Measurements from ENCODE around the gene PRKCA. TPM values are rescaled to one million over a fixed set of nuclear protein-coding genes. Genes with fewer than 3 reads are reported as not detected.

PRKCA gene
- total and polyA plus RNA-seq, 10 of the 15 experiments (the other 5 are each of a cell fraction or from before 2014, with no cell fraction given), result 0.11 to 14.6 (median 0.72) TPM

DNA sequence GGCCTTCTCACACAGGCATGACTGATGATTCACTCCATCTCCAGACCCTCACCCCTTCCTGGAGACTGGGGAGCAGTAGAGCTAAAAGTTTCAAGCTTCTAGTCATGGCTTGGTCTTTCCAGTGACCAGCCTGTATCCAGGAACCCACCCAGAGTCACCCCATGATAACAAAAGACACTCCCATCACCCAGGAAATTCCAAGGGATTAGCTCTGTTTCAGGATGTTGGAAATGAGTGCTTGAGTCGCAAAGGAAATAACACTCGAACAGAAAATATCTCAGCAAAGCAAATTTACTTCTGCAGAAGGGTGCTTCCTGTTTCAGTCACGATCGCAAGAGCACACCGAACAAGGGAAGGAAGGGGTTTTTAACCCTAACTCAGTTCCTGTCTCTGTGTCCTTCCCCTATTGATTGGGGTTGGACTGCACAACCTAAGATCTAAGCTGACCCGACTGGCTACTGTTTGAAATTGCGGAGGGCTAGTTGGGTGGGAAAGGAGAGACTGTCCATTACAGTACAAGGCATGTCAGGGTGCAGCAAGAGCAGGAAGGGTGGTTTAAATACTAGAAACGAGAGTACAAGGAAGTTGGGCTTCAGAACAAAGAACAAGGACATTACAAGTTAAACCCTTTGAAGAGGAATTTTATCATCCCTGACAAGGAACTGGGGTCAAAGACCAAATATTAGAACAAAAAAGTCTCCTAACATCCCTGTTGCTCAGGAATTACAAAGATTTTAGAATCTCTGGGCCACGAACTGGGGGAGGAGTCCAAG lies 308.1 kb downstream of the PRKCA start (continued):
- TF ChIP-seq, protein P1, sequence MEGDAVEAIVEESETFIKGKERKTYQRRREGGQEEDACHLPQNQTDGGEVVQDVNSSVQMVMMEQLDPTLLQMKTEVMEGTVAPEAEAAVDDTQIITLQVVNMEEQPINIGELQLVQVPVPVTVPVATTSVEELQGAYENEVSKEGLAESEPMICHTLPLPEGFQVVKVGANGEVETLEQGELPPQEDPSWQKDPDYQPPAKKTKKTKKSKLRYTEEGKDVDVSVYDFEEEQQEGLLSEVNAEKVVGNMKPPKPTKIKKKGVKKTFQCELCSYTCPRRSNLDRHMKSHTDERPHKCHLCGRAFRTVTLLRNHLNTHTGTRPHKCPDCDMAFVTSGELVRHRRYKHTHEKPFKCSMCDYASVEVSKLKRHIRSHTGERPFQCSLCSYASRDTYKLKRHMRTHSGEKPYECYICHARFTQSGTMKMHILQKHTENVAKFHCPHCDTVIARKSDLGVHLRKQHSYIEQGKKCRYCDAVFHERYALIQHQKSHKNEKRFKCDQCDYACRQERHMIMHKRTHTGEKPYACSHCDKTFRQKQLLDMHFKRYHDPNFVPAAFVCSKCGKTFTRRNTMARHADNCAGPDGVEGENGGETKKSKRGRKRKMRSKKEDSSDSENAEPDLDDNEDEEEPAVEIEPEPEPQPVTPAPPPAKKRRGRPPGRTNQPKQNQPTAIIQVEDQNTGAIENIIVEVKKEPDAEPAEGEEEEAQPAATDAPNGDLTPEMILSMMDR (IDR thresholded peaks at IDR 0.05 in 2 of 3, conservative IDR thresholded peaks at IDR 0.05 in 1 of 3; ENCODE audit: control insufficient read depth in 2 of 3, extremely low read depth in 1 of 3, insufficient read depth in 1 of 3, low read depth in 3 of 3, low read length in 3 of 3), result no peak
- no peak for TF ChIP-seq SIN3A (IDR thresholded peaks at IDR 0.05; ENCODE audit: low read depth, low read length)
- TF ChIP-seq NFIC (IDR thresholded peaks at IDR 0.05; ENCODE audit: low read depth, low read length), result no peak
- TF ChIP-seq TBL1XR1 (IDR thresholded peaks at IDR 0.05; ENCODE audit: low read depth, low read length), result no peak
- TF ChIP-seq, protein P2, sequence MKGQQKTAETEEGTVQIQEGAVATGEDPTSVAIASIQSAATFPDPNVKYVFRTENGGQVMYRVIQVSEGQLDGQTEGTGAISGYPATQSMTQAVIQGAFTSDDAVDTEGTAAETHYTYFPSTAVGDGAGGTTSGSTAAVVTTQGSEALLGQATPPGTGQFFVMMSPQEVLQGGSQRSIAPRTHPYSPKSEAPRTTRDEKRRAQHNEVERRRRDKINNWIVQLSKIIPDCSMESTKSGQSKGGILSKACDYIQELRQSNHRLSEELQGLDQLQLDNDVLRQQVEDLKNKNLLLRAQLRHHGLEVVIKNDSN (IDR thresholded peaks at IDR 0.05; ENCODE audit: borderline replicate concordance, extremely low read length, insufficient read depth, low read depth, low read length), result no peak
- no peak for TF ChIP-seq SMC3 (IDR thresholded peaks at IDR 0.05; ENCODE audit: borderline replicate concordance, low read length)
- no peak for TF ChIP-seq STAT1 (conservative IDR thresholded peaks at IDR 0.05)

DNA sequence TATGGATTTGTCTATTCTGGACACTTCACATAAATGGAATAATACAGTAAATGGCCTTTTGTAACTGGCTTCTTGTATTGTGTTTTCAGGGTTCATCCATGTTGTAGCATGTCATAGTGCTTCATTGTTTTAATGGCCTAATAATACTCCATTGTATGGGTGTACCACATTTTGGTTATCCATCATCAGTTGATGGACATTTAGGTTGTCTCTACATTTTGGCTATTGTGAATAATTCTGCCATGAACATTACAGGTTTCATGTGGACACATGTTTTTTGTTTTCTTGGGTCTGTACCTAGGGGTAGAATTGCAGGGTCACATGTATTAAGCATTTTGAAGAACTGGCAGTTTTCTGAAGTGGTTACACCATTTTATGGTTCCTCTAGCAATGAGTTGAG lies 309.0 kb downstream of the PRKCA start:
- intact Hi-C loops (cut with micrococcal nuclease; ENCODE audit: unreplicated experiment) (no loop called here), in situ Hi-C loops (cut with MboI) (no loop called here)

More for the DNA sequence above, 309.0 kb downstream of the PRKCA start:
- DNase-seq (ENCODE audit: low read depth, low spot score), result no peak
- H3K27me3 ChIP-seq (replicated peaks in 1 of 2; ENCODE audit: control insufficient read depth in 2 of 2, insufficient read depth in 2 of 2, low read length in 1 of 2), result no peaks in the 10 kb centered on the region
- no peak for FAIRE-seq
- ChIA-PET RAD21 (ENCODE audit: unreplicated experiment) (interaction anchor here (1.0 kb wide), 1 partner anchor 58 kb away, joined by 3 read pairs; no protein-coding TSS in a partner anchor), POLR2A (no interaction called here), CTCF (no interaction called here), SMC1A (ENCODE audit: uncharacterized antibody, unreplicated experiment) (no interaction called here)
- H3K4me2 ChIP-seq (ENCODE audit: control insufficient read depth, insufficient read depth), result no peak overlapping the region
- no peak for ATAC-seq
- H3K9me3 ChIP-seq (replicated peaks; ENCODE audit: control insufficient read depth, insufficient read depth, low read length), result no peaks in the 10 kb centered on the region
- H3K27ac ChIP-seq (ENCODE audit: control insufficient read depth, insufficient read depth), result no peak overlapping the region
- H3K4me3 ChIP-seq, result no peak overlapping the region
- no peaks in the 10 kb centered on the region for H3K36me3 ChIP-seq (ENCODE audit: control insufficient read depth in 2 of 2, insufficient read depth in 2 of 2, low read length in 1 of 2)
- no peak overlapping the region for H3K9ac ChIP-seq (ENCODE audit: control insufficient read depth, insufficient read depth, low read length)
- TF ChIP-seq SIX5 (IDR thresholded peaks at IDR 0.05; ENCODE audit: low read depth, low read length, severe bottlenecking) (no peak), JUNB (IDR thresholded peaks at IDR 0.05) (no peak), IKZF1 (conservative IDR thresholded peaks at IDR 0.05) (no peak), HDAC6 (IDR thresholded peaks at IDR 0.05; ENCODE audit: unreplicated experiment) (no peak), ZZZ3 (IDR thresholded peaks at IDR 0.05; ENCODE audit: control insufficient read depth, insufficient read length, low read depth) (no peak), CBX5 (IDR thresholded peaks at IDR 0.05; ENCODE audit: low read depth) (no peak)
- TF ChIP-seq, protein P3, sequence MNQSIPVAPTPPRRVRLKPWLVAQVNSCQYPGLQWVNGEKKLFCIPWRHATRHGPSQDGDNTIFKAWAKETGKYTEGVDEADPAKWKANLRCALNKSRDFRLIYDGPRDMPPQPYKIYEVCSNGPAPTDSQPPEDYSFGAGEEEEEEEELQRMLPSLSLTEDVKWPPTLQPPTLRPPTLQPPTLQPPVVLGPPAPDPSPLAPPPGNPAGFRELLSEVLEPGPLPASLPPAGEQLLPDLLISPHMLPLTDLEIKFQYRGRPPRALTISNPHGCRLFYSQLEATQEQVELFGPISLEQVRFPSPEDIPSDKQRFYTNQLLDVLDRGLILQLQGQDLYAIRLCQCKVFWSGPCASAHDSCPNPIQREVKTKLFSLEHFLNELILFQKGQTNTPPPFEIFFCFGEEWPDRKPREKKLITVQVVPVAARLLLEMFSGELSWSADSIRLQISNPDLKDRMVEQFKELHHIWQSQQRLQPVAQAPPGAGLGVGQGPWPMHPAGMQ (IDR thresholded peaks at IDR 0.05; ENCODE audit: borderline replicate concordance), result no peak
- TF ChIP-seq, protein P4, sequence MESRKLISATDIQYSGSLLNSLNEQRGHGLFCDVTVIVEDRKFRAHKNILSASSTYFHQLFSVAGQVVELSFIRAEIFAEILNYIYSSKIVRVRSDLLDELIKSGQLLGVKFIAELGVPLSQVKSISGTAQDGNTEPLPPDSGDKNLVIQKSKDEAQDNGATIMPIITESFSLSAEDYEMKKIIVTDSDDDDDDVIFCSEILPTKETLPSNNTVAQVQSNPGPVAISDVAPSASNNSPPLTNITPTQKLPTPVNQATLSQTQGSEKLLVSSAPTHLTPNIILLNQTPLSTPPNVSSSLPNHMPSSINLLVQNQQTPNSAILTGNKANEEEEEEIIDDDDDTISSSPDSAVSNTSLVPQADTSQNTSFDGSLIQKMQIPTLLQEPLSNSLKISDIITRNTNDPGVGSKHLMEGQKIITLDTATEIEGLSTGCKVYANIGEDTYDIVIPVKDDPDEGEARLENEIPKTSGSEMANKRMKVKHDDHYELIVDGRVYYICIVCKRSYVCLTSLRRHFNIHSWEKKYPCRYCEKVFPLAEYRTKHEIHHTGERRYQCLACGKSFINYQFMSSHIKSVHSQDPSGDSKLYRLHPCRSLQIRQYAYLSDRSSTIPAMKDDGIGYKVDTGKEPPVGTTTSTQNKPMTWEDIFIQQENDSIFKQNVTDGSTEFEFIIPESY (IDR thresholded peaks at IDR 0.05), result no peak
- TF ChIP-seq, protein P5, sequence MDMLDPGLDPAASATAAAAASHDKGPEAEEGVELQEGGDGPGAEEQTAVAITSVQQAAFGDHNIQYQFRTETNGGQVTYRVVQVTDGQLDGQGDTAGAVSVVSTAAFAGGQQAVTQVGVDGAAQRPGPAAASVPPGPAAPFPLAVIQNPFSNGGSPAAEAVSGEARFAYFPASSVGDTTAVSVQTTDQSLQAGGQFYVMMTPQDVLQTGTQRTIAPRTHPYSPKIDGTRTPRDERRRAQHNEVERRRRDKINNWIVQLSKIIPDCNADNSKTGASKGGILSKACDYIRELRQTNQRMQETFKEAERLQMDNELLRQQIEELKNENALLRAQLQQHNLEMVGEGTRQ (IDR thresholded peaks at IDR 0.05; ENCODE audit: borderline replicate concordance, low read depth, low read length), result no peak
- no peaks in the 10 kb centered on the region for H3K4me1 ChIP-seq (ENCODE audit: control insufficient read depth, insufficient read depth, low read length)
- no TSS peak for BruUV-seq (replicated peaks)
- no peaks in the 10 kb centered on the region for H3K79me2 ChIP-seq (ENCODE audit: control insufficient read depth, insufficient read depth, low read length)
- no peaks in the 10 kb centered on the region for H4K20me1 ChIP-seq (ENCODE audit: control insufficient read depth, insufficient read depth)
- no peak overlapping the region for H2AFZ ChIP-seq (ENCODE audit: control insufficient read depth, low read depth, low read length)

Measured in GM12878 (cell line).